Measurements from ENCODE around the gene ACHE. TPM values are rescaled to one million over a fixed set of nuclear protein-coding genes. Genes with fewer than 3 reads are reported as not detected.

The ACHE gene
- total RNA-seq, 1 experiment from 2014 or later, result 7.0 TPM

- H3K4me2 ChIP-seq (ENCODE audit: insufficient read depth, insufficient read length, low read length), result no peak overlapping the region
- H3K27ac Mint-ChIP-seq, result peak overlapping the region in 2 of 3 experiments; percentile 73 to 98; a peak in 2 of 7 replicates
- DNase-seq, result no peak
- no peaks in the 10 kb centered on the region; the same call in 1 of the 2 replicates for H3K4me1 ChIP-seq (ENCODE audit: insufficient read depth, low read length)
- H3K27me3 ChIP-seq (ENCODE audit: insufficient read depth, low read length), result no peaks in the 10 kb centered on the region
- no peak overlapping the region for H2BK120ac ChIP-seq (ENCODE audit: low read depth, low read length, poor library complexity, severe bottlenecking)
- H2BK12ac ChIP-seq (ENCODE audit: insufficient read length, low read depth, low read length), result peak overlapping the region; percentile 46
- no peak overlapping the region for H2AK5ac ChIP-seq (ENCODE audit: insufficient read length, low read length)
- no peaks in the 10 kb centered on the region for H3K27me3 Mint-ChIP-seq (ENCODE audit: low read depth)
- H2BK15ac ChIP-seq (ENCODE audit: low read depth, low read length), result no peak overlapping the region
- H3K9me3 ChIP-seq (ENCODE audit: control insufficient read depth, low read depth, low read length), result no peaks in the 10 kb centered on the region
- WGBS (ENCODE audit: extremely low coverage, insufficient read length, low lambda C conversion rate), result no CpG with 5 or more reads among the region's 46 CpGs
- H3K23me2 ChIP-seq (ENCODE audit: insufficient read length, low read depth, low read length, poor library complexity, severe bottlenecking), result peaks cover 10% of the 10 kb centered on the region
- H3T11ph ChIP-seq (ENCODE audit: low read length), result no peak overlapping the region
- H3K14ac ChIP-seq (ENCODE audit: insufficient read depth, low read length), result no peak overlapping the region
- TF ChIP-seq CTCF (conservative IDR thresholded peaks at IDR 0.05), result no peak
- H3K4me1 Mint-ChIP-seq, result peaks cover 12 to 15% of the 10 kb centered on the region in 2 experiments
- H4K91ac ChIP-seq (ENCODE audit: insufficient read length, low read depth, low read length), result no peak overlapping the region
- no peak overlapping the region for H2BK20ac ChIP-seq (ENCODE audit: low read depth, low read length, poor library complexity, severe bottlenecking)
- H4K20me1 ChIP-seq (ENCODE audit: control insufficient read depth, insufficient read depth, insufficient read length), result no peaks in the 10 kb centered on the region
- H3K36me3 Mint-ChIP-seq (ENCODE audit: insufficient read depth in 1 of 3, low read depth in 3 of 3), result peaks cover 23 to 51% (median 35%) of the 10 kb centered on the region in 3 experiments; a peak in 6 of 7 replicates
- H4K5ac ChIP-seq (ENCODE audit: insufficient read length, low read depth, low read length), result no peak overlapping the region
- no peak overlapping the region for H4K8ac ChIP-seq (replicated peaks; ENCODE audit: insufficient read length, low read depth, low read length)
- no peak overlapping the region for H3K23ac ChIP-seq (ENCODE audit: insufficient read length, low read depth, low read length)
- no peak overlapping the region for H3K27ac ChIP-seq (ENCODE audit: insufficient read length, low read depth, low read length)
- H3K79me2 ChIP-seq (ENCODE audit: insufficient read depth, low read length), result peaks cover 3% of the 10 kb centered on the region; the same call in 1 of the 2 replicates
- peaks cover 3% of the 10 kb centered on the region for H3K79me1 ChIP-seq (ENCODE audit: insufficient read depth, low read depth, low read length, poor library complexity, severe bottlenecking)
- H3K9ac ChIP-seq (ENCODE audit: extremely low read depth, insufficient read length, low read length), result no peak overlapping the region
- no peak overlapping the region for H2AFZ ChIP-seq (ENCODE audit: low read length)
- no peaks in the 10 kb centered on the region for H3K9me3 Mint-ChIP-seq
- H2BK5ac ChIP-seq (ENCODE audit: insufficient read length, low read length), result no peak overlapping the region
- H3K4me3 Mint-ChIP-seq, result peak overlapping the region; percentile 92 to 97; a peak in 3 of 5 replicates
- H3K18ac ChIP-seq (ENCODE audit: insufficient read length, low read depth, low read length), result peak overlapping the region; percentile 63
- H3K56ac ChIP-seq (ENCODE audit: insufficient read length, low read depth, low read length), result no peak overlapping the region
- H3K4ac ChIP-seq (ENCODE audit: low read depth, low read length), result no peak overlapping the region
Measured at GRCh38 chr7:100865938-100866728, 29.6 kb downstream of the ACHE start.

All from H9 (cell line).